Frontal cortex (tissue), 4 donors: Measurements from ENCODE around the gene NMT1. TPM values are rescaled to one million over a fixed set of nuclear protein-coding genes. Genes with fewer than 3 reads are reported as not detected.
A peak's percentile ranks its signal among the peaks of the same experiment; 100 is the strongest.

ENCODE experiments used
- DNase-seq, 2 donors: peaks; one replicate each; pipeline ENCODE4 v3.0.0; 2012; ENCODE audit warnings: low spot score in 2 of 2
- FAIRE-seq: peaks from 2 replicates; lab custom pipeline; 2012; peaks lifted over from hg19 to GRCh38; lab: Jason Lieb, UNC
- total RNA-seq: library from RNA; depleted of rRNA; stranded (reverse); fragments of >200 nt; gene quantifications from one replicate; pipeline ENCODE4 v1.2.3, GENCODE V29; 2014
- donor health status: control.
- donor health status: control.
- donor health status: control.

The NMT1 gene
- total RNA-seq, 1 donor from 2014 or later, result 29.3 TPM

GRCh38 chr17:45070809-45071208, 9.7 kb downstream of the NMT1 start:
- DNase-seq, result no peak
- FAIRE-seq, result no peak

GRCh38 chr17:45073414-45074070, 12.4 kb downstream of the NMT1 start:
- DNase-seq, result no peak
- no peak for FAIRE-seq

- FAIRE-seq, result no peak
- DNase-seq, result no peak
Measured at GRCh38 chr17:45077643-45078042, 16.5 kb downstream of the NMT1 start.

GRCh38 chr17:45081047-45081703, 20.1 kb downstream of the NMT1 start:
- no peak for DNase-seq
- no peak for FAIRE-seq

- DNase-seq (no peak), FAIRE-seq (no peak)
Measured at GRCh38 chr17:45086391-45086790, 25.3 kb downstream of the NMT1 start.

- DNase-seq, result no peak
- no peak for FAIRE-seq
Measured at GRCh38 chr17:45086865-45087503, 25.9 kb downstream of the NMT1 start.

- DNase-seq, result no peak
- no peak for FAIRE-seq
Measured at GRCh38 chr17:45087504-45087975, 26.4 kb downstream of the NMT1 start.

- FAIRE-seq, result no peak
- no peak for DNase-seq
Measured at GRCh38 chr17:45087978-45088377, 26.9 kb downstream of the NMT1 start.

- no peak for FAIRE-seq
Measured at GRCh38 chr17:45088741-45089140, 27.6 kb downstream of the NMT1 start.

GRCh38 chr17:45090711-45091110, 29.6 kb downstream of the NMT1 start:
- no peak for DNase-seq
- FAIRE-seq, result no peak

More at GRCh38 chr17:45088741-45089140, 27.6 kb downstream of the NMT1 start:
- DNase-seq, result no peak

GRCh38 chr17:45091778-45092425, 30.8 kb downstream of the NMT1 start:
- DNase-seq (no peak), FAIRE-seq (no peak)

- DNase-seq (peak; percentile 71 to 75), FAIRE-seq (peak; percentile 88)
Measured at GRCh38 chr17:45092911-45093430, 31.9 kb downstream of the NMT1 start.

GRCh38 chr17:45093444-45094110, 32.5 kb downstream of the NMT1 start:
- FAIRE-seq, result no peak
- DNase-seq, result no peak

- FAIRE-seq (no peak), DNase-seq (no peak)
Measured at GRCh38 chr17:45096141-45096540, 35.0 kb downstream of the NMT1 start.

- FAIRE-seq, result no peak
- no peak for DNase-seq
Measured at GRCh38 chr17:45096926-45097325, 35.8 kb downstream of the NMT1 start.

GRCh38 chr17:45098081-45098868, 37.2 kb downstream of the NMT1 start:
- no peak for DNase-seq
- no peak for FAIRE-seq

GRCh38 chr17:45098869-45099616, 37.9 kb downstream of the NMT1 start:
- DNase-seq (peak; percentile 62 to 87), FAIRE-seq (no peak)

GRCh38 chr17:45101546-45101882, 40.4 kb downstream of the NMT1 start:
- no peak for DNase-seq
- no peak for FAIRE-seq
